HG02981 (cell line): ENCODE data around the gene CTDNEP1.
"Not testable (repeated sequence)": the region's sequence is repeated elsewhere in the genome, so short reads cannot be mapped to it uniquely, and the experiment has no call there.

Experiments used
- ATAC-seq: cut with Tn5 transposase; IDR thresholded peaks from one replicate; pipeline ENCODE4 v1.9.1; 2021; ENCODE audit warnings: mild to moderate bottlenecking, moderate library complexity; ENCODE audit not compliant: unreplicated experiment

Gene CTDNEP1

GRCh38 chr17:7249214-7249613 is 2.3 kb downstream of the CTDNEP1 start:
- no peak for ATAC-seq

GRCh38 chr17:7248796-7249195 is 2.7 kb downstream of the CTDNEP1 start:
- ATAC-seq: no peak

GRCh38 chr17:7246779-7247178 is 4.8 kb downstream of the CTDNEP1 start:
- ATAC-seq: no peak

GRCh38 chr17:7243838-7244237 is 7.7 kb downstream of the CTDNEP1 start:
- not testable (repeated sequence) for ATAC-seq

GRCh38 chr17:7243453-7243729 is 8.1 kb downstream of the CTDNEP1 start:
- no peak for ATAC-seq

GRCh38 chr17:7242717-7243452 is 8.6 kb downstream of the CTDNEP1 start:
- peak; percentile 33 for ATAC-seq

- peak; percentile 34 for ATAC-seq
Measured at GRCh38 chr17:7241783-7242716, 9.5 kb downstream of the CTDNEP1 start, which contains the start of gene GABARAP. TSS of gene GABARAP (minus strand) at chr17:7242449. CDS start at chr17:7242330, 119 bp downstream.

- ATAC-seq: no peak
Measured at GRCh38 chr17:7241090-7241733, 10.3 kb downstream of the CTDNEP1 start.

- ATAC-seq: no peak
Measured at GRCh38 chr17:7240375-7240774, 11.2 kb downstream of the CTDNEP1 start.

GRCh38 chr17:7239091-7240027 is 12.2 kb downstream of the CTDNEP1 start, which contains the start of gene PHF23:
TSS of gene PHF23 (minus strand) at chr17:7239457. CDS start at chr17:7239279, 178 bp downstream.
- peak; percentile 47 for ATAC-seq

GRCh38 chr17:7238420-7239090 is 13.0 kb downstream of the CTDNEP1 start:
- ATAC-seq: no peak

GRCh38 chr17:7237761-7238419 is 13.6 kb downstream of the CTDNEP1 start:
- ATAC-seq: no peak

GRCh38 chr17:7237266-7237760 is 14.2 kb downstream of the CTDNEP1 start:
- ATAC-seq: no peak

GRCh38 chr17:7236808-7237207 is 14.7 kb downstream of the CTDNEP1 start:
- ATAC-seq: no peak

GRCh38 chr17:7235693-7236665 is 15.6 kb downstream of the CTDNEP1 start:
- no peak for ATAC-seq

GRCh38 chr17:7234083-7234951 is 17.2 kb downstream of the CTDNEP1 start, which contains the start of gene DVL2:
TSS of gene DVL2 (minus strand) at chr17:7234517. CDS start at chr17:7234262, 255 bp downstream.
- ATAC-seq: peak; percentile 43

GRCh38 chr17:7233701-7234082 is 17.8 kb downstream of the CTDNEP1 start:
- ATAC-seq: no peak
